Right lobe of liver (tissue), 6 donors: ENCODE data around the gene WDFY2. TPM values are rescaled to one million over a fixed set of nuclear protein-coding genes. Genes with fewer than 3 reads are reported as not detected.

Experiments
- ATAC-seq, 4 donors: fragments of 200-7000 bp; cut with Tn5 transposase; one replicate each; pipeline ENCODE4 v1.9.1; 2020; ENCODE audit warnings: mild to moderate bottlenecking in 4 of 4, moderate library complexity in 4 of 4
- DNase-seq, 3 donors: peaks; one replicate each; pipeline ENCODE4 v3.0.0-alpha.2; 2020
- H3K27ac ChIP-seq, 3 donors: fragments of 200-600 bp; one replicate each; pipeline ENCODE4 v1.8.0; 2022
- H3K27me3 ChIP-seq, 2 donors: fragments of 200-600 bp; one replicate each; pipeline ENCODE4 v1.8.0; 2022
- H3K36me3 ChIP-seq, 4 donors: fragments of 200-600 bp; sonication (generic) in 1 of 4; one replicate each; pipeline versions ENCODE4 v1.5.1 to v1.8.0; 2017 to 2022; ENCODE audit warnings: control low read depth in 1 of 4
- H3K4me1 ChIP-seq, 4 donors: fragments of 200-600 bp; sonication (generic) in 1 of 4; one replicate each; pipeline versions ENCODE4 v1.5.1 to v1.8.0; 2017 to 2022; ENCODE audit warnings: control low read depth in 1 of 4
- H3K4me3 ChIP-seq, 3 donors: fragments of 200-600 bp; one replicate each; pipeline ENCODE4 v1.8.0; 2022
- H3K9me3 ChIP-seq, 4 donors: fragments of 200-600 bp; sonication (generic) in 1 of 4; one replicate each; pipeline versions ENCODE4 v1.5.1 to v1.8.0; 2017 to 2022; ENCODE audit warnings: control low read depth in 1 of 4
- CTCF ChIP-seq, 4 donors: fragments of 200-600 bp in 3 of 4; fragments of 450-650 bp in 1 of 4; IDR thresholded peaks; one replicate each; pipeline versions ENCODE4 v1.5.1 to v1.8.0; 2016 to 2022; ENCODE audit warnings: antibody characterized with exemption in 4 of 4, mild to moderate bottlenecking in 2 of 4
- POLR2A ChIP-seq: fragments of 450-650 bp; IDR thresholded peaks from one replicate; pipeline ENCODE4 v1.6.1; 2017; ENCODE audit warnings: antibody characterized with exemption, mild to moderate bottlenecking
- WGBS: methylation state at CpG from one replicate; pipeline ENCODE4 v1.1.6; 2018; ENCODE audit warnings: low coverage, low lambda C conversion rate; ENCODE audit not compliant: insufficient coverage; ENCODE audit errors: missing lambda C conversion rate; 5-methylcytosine and 5-hydroxymethylcytosine counted together
- intact Hi-C, 2 donors: fragments of 100-400 bp; cut with DNase I; formaldehyde crosslinking; loops; one replicate each; pipeline versions ENCODE4 v1.11.2 to v1.14.1; 2022
- total RNA-seq, 6 experiments: library from RNA; depleted of rRNA in 2 of 6; stranded (reverse); fragments of >200 nt in 2 of 6; fragmentation: NEBNext Ultra II Directional in 3 of 6; extraction: Animal tissue kit (Norgen Biotek cat#: 25700) in 3 of 6; gene quantifications; one replicate each; pipeline versions ENCODE4 v1.1.0 to v1.2.4, GENCODE V29; 2016 to 2023
- donor health status: DM: no; HTN: yes; CAD: no.
- donor health status: DM: no; HTN: no; CAD: no.
- donor health status: DM: no; HTN: no; CAD: no.
- donor health status: DM: no; HTN: yes; CAD: no.
- donor health status: DM: no; HTN: yes; CAD: no.

The WDFY2 gene
- total RNA-seq, 6 experiments from 2014 or later, result 4.5 to 12.0 (median 7.3) TPM

- 71% methylated on average over 1 of the region's 1 CpG for WGBS
- H3K27me3 ChIP-seq, result no peaks in the 10 kb centered on the region
- no peaks in the 10 kb centered on the region for H3K9me3 ChIP-seq
- H3K36me3 ChIP-seq, result no peaks in the 10 kb centered on the region
- H3K27ac ChIP-seq, result peak overlapping the region in 1 of 3 donors; percentile 15
- peaks cover 0 to 52% (median 15%) of the 10 kb centered on the region in 4 donors for H3K4me1 ChIP-seq
- ATAC-seq, result no peak
- TF ChIP-seq POLR2A (no peak), CTCF (IDR thresholded peaks at IDR 0.05) (no peak)
- DNase-seq, result no peak
- H3K4me3 ChIP-seq, result no peak overlapping the region
- intact Hi-C loops, result no loop called here
Measured at GRCh38 chr13:51666374-51666773, 82.1 kb downstream of the WDFY2 start.

DNA sequence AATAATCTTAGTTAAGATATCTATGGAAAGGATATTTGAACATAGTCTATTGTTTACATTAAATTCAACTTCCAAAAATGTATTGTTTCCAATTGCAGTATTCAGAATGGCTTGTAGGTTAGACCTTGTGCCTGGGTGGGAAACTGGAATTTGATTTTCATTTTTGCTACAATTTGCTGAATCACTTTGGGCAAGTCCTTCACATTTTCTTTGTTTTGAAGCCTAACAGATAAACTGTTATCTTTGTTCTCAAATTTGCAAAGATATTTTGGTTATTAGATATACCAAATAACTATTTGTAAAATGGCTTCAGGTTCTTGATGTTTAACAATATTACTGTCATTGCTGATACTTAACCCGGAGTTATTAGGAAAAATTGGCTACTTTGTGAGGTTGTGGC lies 82.6 kb downstream of the WDFY2 start:
- no peak for DNase-seq
- peak overlapping the region in 1 of 3 donors; percentile 15 for H3K27ac ChIP-seq
- no peaks in the 10 kb centered on the region for H3K36me3 ChIP-seq
- 83% methylated on average over 1 of the region's 1 CpG for WGBS
- intact Hi-C loops, result no loop called here
- no peaks in the 10 kb centered on the region for H3K9me3 ChIP-seq
- H3K4me3 ChIP-seq, result no peak overlapping the region
- H3K4me1 ChIP-seq, result peaks cover 0 to 52% (median 15%) of the 10 kb centered on the region in 4 donors
- no peaks in the 10 kb centered on the region for H3K27me3 ChIP-seq
- TF ChIP-seq CTCF (IDR thresholded peaks at IDR 0.05) (no peak), POLR2A (no peak)
- no peak for ATAC-seq

- H3K27ac ChIP-seq, result peak overlapping the region; percentile 39 to 85 (median 68)
- no peaks in the 10 kb centered on the region for H3K36me3 ChIP-seq
- ATAC-seq (peak; percentile 83 to 86 (median 84)), DNase-seq (no peak)
- H3K4me3 ChIP-seq, result peak overlapping the region in 2 of 3 donors; percentile 2 to 17
- 21% methylated on average over 6 of the region's 6 CpGs for WGBS
- H3K9me3 ChIP-seq, result no peaks in the 10 kb centered on the region
- no peak for TF ChIP-seq CTCF (IDR thresholded peaks at IDR 0.05)
- no peak for TF ChIP-seq POLR2A
- H3K4me1 ChIP-seq, result peaks cover 0 to 67% (median 17%) of the 10 kb centered on the region in 4 donors
- H3K27me3 ChIP-seq, result no peaks in the 10 kb centered on the region
- intact Hi-C loops, result no loop called here
Measured at GRCh38 chr13:51668580-51669195, 84.4 kb downstream of the WDFY2 start.

GRCh38 chr13:51673165-51673564 lies 88.9 kb downstream of the WDFY2 start:
- Histone ChIP-seq H3K4me3 (no peak overlapping the region), H3K27ac (no peak overlapping the region), H3K27me3 (no peaks in the 10 kb centered on the region), H3K9me3 (no peaks in the 10 kb centered on the region), H3K4me1 (peaks cover 0 to 42% (median 3%) of the 10 kb centered on the region in 4 donors), H3K36me3 (no peaks in the 10 kb centered on the region)
- no peak for DNase-seq
- ATAC-seq, result no peak
- 66% methylated on average over 2 of the region's 2 CpGs for WGBS
- TF ChIP-seq CTCF (IDR thresholded peaks at IDR 0.05), result no peak
- TF ChIP-seq POLR2A, result no peak
- intact Hi-C loops, result no loop called here
